Activated CD4-positive, alpha-beta T cell treated with anti-CD3 and anti-CD28 coated beads, Interleukin-2, amount 50 U/mL, for 48 hours (primary cell): ENCODE results near the gene DHRS13.
A peak's percentile ranks its signal among the peaks of the same experiment; 100 is the strongest.
"Not testable (repeated sequence)": the region's sequence is repeated elsewhere in the genome, so short reads cannot be mapped to it uniquely, and the experiment has no call there.

Source experiments
- DNase-seq, 2 experiments: peaks; one replicate each; pipeline ENCODE4 v3.0.0-alpha.2; 2020

Gene DHRS13

GRCh38 chr17:28881533-28882056 lies 21.3 kb downstream of the DHRS13 start:
- DNase-seq, result no peak

DNA sequence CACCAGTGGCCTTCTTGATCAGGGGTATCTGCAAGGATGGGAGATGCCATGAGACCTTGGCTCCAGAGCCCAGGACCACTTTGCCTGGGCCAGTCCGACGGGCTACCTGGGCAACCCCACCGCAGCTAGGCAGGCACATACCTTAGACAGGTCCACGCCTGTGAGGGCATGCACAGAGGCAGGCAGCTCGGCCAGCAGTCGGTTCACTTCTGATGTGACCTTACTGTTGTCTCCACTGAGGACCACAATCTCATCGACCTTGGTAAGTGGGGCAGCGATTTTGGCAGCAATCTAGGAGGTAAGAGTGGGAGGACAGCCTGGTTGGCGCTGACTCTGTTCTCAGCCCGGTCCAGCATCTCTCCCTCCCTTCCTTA lies 22.3 kb downstream of the DHRS13 start:
- no peak for DNase-seq

DNA sequence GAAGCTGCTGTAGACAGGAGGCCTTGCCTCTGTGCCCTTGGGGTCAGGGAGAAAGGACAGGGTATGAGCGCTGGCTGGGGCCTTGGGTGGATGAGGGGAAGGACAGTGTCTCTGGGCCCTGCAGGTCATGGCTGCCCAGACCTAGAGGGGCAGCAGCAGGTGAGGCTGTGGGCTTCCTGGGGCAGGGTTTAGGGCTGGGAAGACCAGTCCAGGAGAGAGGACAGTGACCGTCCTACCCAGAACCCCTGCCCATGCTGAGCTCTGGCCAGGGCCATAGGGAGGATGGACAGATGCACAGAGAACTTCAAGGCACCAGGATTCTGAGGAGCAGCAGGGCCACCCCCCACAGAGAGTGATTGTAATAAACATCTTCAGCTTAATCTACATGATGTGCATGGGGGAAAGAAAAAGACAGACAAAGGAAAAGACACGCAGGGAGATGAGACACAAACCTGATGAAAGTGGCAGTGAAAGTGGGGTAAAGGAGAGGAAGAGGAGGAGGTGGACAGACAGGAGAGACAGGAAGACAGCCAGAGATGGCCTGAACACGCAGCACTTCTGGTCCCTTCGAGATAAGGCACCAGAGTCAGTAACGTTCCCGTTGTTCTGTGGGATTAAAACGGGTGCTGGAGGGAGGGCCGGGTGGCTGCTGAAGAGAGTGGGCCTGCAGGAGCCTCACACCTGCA lies 22.9 kb downstream of the DHRS13 start:
- DNase-seq, result no peak

DNA sequence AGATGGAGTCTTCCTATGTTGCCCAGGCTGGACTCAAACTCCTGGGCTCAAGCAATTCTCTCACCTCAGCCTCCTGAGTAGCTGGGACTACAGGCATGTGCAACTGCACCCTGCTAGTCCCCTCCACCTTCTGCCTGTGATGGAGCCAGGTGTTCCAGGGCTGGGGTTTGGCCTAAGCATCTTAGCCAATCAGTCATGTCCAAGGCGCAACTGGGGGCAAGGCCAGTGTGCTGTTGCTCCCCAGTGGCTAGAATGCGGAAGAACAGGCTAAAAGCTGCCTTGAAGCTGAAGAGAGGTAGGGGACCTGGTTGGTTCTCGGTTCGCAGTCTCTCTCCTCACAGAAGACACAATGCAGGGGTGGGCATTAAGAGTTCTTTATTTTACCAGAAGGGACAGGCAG lies 23.9 kb downstream of the DHRS13 start:
- peak in 1 of 2 experiments; percentile 19 for DNase-seq

DNA sequence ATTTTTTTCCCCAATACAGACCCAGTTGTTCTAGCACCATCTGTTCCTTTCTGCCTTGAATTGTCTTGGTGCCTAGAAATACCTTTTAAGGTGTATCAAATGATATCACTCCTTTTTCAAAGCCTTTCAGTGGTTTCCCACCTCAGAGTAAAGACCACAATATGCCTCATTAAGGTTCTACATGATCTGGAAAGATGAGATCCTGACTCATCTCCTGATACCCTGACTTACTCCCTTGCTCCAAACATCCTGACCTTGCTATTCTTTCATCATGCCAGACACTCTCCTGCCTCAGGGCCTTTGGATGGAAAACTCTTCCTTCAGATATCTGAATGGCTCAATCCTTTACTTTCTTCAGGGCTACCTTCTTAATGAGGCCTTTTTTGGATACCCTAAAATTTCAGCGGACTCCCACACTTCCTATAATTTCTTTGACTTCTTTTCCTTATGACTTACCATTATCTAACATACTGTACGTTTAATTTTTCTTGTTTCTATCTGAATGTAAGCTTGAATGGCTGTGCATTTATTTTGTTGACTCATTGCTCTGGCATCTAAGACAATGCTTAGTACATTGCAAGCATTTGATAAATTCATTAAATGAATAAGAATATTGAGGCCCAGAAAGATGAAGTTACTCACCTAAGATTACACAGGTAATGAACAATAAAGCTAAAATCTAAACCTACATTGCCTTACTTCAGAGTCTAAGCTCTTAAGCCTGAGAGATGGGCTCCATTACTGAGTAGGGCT lies 24.5 kb downstream of the DHRS13 start:
- DNase-seq, result no peak

GRCh38 chr17:28877150-28877711 lies 25.6 kb downstream of the DHRS13 start:
- not testable (repeated sequence) for DNase-seq

DNA sequence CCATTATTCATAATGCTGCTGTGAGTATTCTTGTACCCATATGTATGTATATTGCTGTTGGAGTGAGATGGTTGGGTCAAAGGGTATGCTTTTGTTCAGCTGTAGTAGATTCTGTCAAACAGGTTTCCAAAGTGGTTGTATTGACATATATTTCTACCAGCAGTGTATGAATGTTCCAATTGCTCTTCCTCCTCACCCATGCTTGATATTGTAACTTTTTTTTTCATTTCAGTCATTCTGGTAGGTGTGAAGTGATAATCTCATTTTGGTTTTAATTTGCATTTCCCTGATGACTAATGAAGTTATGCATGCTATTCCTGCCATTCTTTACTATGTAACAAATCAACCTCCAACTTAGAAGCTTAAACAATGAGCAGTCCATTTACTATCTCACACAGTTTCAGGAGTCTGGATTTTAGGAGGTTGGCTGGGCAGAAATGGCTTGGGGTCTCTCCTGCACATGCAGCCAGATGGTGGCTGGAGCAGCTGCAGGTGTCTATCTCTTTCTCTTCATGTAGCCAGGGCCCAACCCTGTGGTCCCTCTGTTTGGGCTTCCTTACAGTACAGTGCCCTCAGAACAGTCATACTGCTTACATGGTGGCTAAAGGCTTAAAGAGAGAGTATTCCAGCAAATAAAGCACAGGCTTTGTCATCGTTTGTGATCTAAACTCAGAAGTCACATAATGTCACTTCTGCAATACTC lies 26.9 kb downstream of the DHRS13 start:
- DNase-seq, result peak in 1 of 2 experiments; percentile 37

GRCh38 chr17:28874750-28875149 lies 28.1 kb downstream of the DHRS13 start:
- DNase-seq, result no peak

DNA sequence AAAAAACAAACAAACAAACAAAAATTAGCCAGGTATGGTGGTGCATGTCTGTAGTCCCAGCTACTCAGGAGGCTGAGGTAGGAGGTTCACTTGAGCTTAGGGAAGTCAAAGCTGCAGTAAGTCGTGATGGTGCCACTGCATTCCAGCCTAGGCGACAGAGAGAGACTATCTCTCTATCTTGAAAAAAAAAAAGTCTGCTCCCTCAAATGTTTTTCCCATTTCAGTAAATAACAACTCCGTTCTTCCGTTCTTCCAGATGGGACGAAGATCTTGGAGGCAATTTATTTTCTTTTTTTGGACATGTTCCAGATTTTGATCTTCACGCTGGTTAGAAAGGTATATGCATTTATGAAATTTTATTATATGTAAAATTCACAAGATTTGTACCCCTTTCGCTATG lies 29.0 kb downstream of the DHRS13 start:
- DNase-seq, result no peak

DNA sequence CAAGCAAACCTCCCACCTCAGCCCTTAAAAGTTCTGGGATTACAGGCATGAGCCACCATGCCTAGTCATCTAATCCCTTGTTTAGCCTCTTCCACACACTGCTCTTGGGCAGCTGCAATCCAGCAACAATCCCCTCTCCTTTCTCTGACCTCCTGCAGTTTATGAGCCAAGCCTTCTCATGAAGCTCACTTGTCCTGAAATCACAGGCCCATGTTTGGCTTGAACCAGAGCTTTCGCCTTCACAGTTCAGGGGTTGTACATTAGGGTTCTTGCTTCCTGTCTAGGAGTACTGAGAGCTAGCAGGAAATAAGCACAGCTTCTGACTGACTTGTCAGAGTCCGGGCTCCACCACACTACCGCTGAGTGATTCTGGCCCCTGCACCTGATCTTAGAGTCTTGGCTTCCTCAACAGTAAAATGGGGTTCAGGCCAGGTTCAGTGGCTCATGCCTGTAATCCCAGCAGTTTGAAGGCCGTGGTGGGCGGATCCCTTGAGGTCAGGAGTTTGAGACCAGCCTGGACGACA lies 31.8 kb downstream of the DHRS13 start:
- DNase-seq, result peak; percentile 38 to 54

GRCh38 chr17:28867276-28867675 lies 35.6 kb downstream of the DHRS13 start:
- no peak for DNase-seq

- DNase-seq, result no peak
Observed at GRCh38 chr17:28865946-28866752, 36.7 kb downstream of the DHRS13 start.

DNA sequence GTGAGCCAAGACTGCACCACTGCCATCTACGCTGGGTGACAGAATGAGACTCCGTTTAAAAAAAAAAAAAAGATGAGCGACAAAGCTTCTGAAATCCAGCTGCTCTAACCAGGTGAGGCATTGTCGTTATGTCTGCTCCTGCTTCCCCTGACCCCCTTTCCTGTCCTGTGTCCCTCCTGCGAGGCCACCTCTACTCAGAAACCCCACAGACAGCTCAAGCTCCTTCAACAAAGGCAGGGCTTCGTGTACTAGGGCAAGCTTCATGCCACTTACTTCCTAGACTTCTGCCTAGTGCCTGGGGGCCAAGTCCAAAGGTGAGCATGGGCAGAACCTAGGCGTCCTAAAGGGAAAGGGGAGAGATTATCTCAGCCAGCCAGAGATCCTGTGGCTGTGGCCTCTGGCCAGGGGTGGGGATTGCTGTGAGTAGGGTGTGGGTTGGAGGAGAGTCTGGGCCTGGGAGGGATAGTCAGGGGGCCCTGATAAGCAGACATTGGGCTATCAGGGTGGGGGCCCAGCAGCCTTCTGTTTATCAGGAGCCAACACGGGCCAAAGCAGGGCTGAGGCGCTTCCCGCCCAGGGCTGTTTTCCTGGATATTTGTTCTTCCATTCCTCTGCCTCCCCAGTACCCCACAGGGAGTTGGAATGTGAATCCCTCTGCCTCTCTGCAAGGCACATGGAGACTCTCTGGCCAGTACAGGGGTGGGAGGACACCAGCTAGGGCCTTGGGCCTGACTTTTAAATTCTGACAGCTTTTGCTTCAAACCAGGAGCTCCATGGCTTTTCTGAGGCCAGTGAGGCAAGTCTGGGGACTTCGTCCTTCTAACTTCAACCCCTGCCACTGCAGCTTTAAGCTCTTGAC lies 37.7 kb downstream of the DHRS13 start:
- DNase-seq, result no peak

GRCh38 chr17:28863953-28864352 lies 38.9 kb downstream of the DHRS13 start:
- no peak for DNase-seq

DNA sequence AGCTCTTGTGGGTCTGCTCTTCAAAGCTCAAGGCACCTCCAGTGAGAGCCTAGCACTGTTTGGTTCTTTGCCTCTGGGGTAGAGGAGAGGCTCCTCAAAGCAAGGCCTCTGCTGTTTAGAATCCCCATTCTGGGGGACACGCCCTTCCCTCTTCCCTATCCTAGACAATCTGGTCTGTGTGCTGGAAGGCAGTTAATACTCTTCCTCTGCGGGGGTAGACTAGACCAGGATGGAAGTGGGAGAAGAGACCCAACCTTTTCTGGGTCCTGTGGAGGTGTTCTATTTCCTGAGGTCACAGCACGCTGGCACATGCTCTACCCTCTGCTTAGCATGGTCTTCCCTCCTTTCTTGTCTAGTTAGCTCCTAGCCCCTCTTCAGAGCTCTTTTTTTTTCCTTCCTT lies 40.3 kb downstream of the DHRS13 start:
- no peak for DNase-seq

- no peak for DNase-seq
Observed at GRCh38 chr17:28861393-28862203, 41.3 kb downstream of the DHRS13 start.

GRCh38 chr17:28860363-28860808 lies 42.5 kb downstream of the DHRS13 start:
- no peak for DNase-seq

DNA sequence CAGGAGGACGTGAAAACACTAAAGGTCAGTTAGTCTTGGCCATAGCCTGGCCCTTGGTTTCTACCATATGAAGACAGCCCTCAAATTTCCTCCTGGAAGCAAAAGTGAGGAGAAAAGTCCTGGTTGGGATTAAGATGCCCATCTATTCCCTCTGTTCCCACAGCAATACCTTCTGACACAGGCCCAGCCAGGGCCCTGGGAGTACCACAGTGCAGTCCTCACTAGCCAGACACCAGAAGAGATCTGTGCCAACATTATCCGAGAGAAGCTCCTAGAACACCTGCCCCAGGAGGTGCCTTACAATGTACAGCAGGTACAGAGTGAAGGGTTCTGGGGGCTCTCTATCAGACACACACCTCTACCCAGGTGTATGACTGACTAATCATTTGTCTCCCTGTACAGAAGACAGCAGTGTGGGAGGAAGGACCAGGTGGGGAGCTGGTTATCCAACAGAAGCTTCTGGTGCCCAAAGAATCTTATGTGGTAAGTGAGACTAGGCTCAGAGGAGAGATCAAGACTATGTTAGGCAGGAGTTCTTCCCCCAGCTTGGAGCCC lies 44.0 kb downstream of the DHRS13 start:
- no peak for DNase-seq

DNA sequence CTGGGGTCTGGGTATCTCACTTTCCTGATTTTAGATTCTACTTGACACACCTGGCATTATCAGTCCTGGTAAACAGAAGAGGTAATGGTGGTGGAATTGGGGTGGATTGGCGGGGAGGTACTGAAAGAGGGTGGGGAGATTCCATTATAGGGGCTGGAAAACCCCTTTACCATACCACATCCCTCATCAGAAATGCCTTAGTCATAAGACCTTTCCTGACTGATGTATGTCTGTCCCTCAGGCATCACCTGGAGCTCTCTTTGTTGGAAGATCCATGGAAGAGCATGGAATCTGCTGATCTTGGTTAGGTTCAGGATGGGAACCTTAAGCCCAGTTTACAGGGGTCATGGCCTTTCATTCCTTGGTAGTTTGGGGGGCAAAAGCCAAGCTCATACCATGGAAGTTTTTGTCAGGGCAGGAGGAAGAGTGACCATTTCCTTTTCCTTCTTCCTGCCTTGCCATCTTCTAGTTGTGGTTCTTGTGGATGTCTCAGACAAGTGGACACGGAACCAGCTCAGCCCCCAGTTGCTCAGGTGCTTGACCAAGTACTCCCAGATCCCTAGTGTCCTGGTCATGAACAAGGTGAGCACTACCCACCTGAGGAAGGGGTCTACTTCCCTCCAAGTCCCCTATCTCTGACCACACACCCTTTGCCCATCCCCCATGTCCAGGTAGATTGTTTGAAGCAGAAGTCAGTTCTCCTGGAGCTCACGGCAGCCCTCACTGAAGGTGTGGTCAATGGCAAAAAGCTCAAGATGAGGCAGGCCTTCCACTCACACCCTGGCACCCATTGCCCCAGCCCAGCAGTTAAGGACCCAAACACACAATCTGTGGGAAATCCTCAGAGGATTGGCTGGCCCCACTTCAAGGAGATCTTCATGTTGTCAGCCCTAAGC lies 44.7 kb downstream of the DHRS13 start:
- DNase-seq, result no peak
